ENCODE measurements around the gene SH2D3C. TPM values are rescaled to one million over a fixed set of nuclear protein-coding genes. Genes with fewer than 3 reads are reported as not detected.

The SH2D3C gene
- polyA plus RNA-seq, 2 of the 4 experiments (the other 2 are of a cell fraction): 0.06 TPM

GRCh38 chr9:127720031-127720864 is 58.2 kb downstream of the SH2D3C start:
- FAIRE-seq (no peak), ATAC-seq (no peak), DNase-seq (ENCODE audit: low read depth in 1 of 2, low spot score in 1 of 2) (no peak)
- ChIA-PET POLR2A (no interaction called here), CTCF (interaction anchor here (0.9 to 7.4 kb wide), 3 partner anchors 9 to 130 kb away, joined by 3 to 63 read pairs (median 3); partner anchors contain the start of gene TOR2A)
- no peak for TF ChIP-seq MAZ (IDR thresholded peaks at IDR 0.05; ENCODE audit: borderline replicate concordance, low read depth, low read length)
- no peak for TF ChIP-seq USF2 (IDR thresholded peaks at IDR 0.05)
- no peak for TF ChIP-seq HES2 (IDR thresholded peaks at IDR 0.05)
- TF ChIP-seq MAFK (IDR thresholded peaks at IDR 0.05; ENCODE audit: partially characterized antibody): no peak
- no peak for TF ChIP-seq EHMT2 (IDR thresholded peaks at IDR 0.05; ENCODE audit: low read depth)
- TF ChIP-seq FOSL2 (IDR thresholded peaks at IDR 0.05): no peak
- no peak for TF ChIP-seq FOSL2 (CRISPR knock-in tag; IDR thresholded peaks at IDR 0.05)
- no peak for TF ChIP-seq POLR2AphosphoS2 (conservative IDR thresholded peaks at IDR 0.05; ENCODE audit: low read length)
- TF ChIP-seq ZNF302 (CRISPR knock-in tag; IDR thresholded peaks at IDR 0.05): no peak
- no peak for TF ChIP-seq RARB (CRISPR knock-in tag; IDR thresholded peaks at IDR 0.05)
- TF ChIP-seq CHD2 (IDR thresholded peaks at IDR 0.05; ENCODE audit: low read length, partially characterized antibody): no peak
- H3K9me3 ChIP-seq: no peaks in the 10 kb centered on the region
- no peak overlapping the region for H3K4me3 ChIP-seq
- H3K27ac ChIP-seq: peak overlapping the region; percentile 67 to 88
- peak overlapping the region; percentile 75 for H3K4me2 ChIP-seq
- H3K4me1 ChIP-seq: peaks cover 30% of the 10 kb centered on the region
- 86% methylated on average over 12 of the region's 12 CpGs for WGBS (ENCODE audit: missing lambda C conversion rate)

GRCh38 chr9:127717766-127718165 is 60.7 kb downstream of the SH2D3C start:
- FAIRE-seq (no peak), ATAC-seq (no peak), DNase-seq (ENCODE audit: low read depth in 1 of 2, low spot score in 1 of 2) (no peak)
- no peak overlapping the region for H3K4me3 ChIP-seq
- H3K4me1 ChIP-seq: peaks cover 36% of the 10 kb centered on the region
- no peak overlapping the region for H3K4me2 ChIP-seq
- ChIA-PET CTCF (interaction anchor here (1.0 to 7.4 kb wide), 3 partner anchors 17 to 152 kb away, joined by 3 to 63 read pairs (median 3); partner anchors contain the start of gene TOR2A), POLR2A (no interaction called here)
- WGBS (ENCODE audit: missing lambda C conversion rate): 75% methylated on average over 5 of the region's 5 CpGs
- H3K9me3 ChIP-seq: no peaks in the 10 kb centered on the region
- TF ChIP-seq KDM5A (IDR thresholded peaks at IDR 0.05): no peak
- no peak for TF ChIP-seq ATOH8 (CRISPR knock-in tag; IDR thresholded peaks at IDR 0.05; ENCODE audit: low read depth)
- TF ChIP-seq HES2 (IDR thresholded peaks at IDR 0.05): no peak
- no peak for TF ChIP-seq REST (IDR thresholded peaks at IDR 0.05)
- TF ChIP-seq ZNF302 (CRISPR knock-in tag; IDR thresholded peaks at IDR 0.05): no peak
- TF ChIP-seq BCL3 (IDR thresholded peaks at IDR 0.05): no peak
- TF ChIP-seq MAFK (IDR thresholded peaks at IDR 0.05; ENCODE audit: partially characterized antibody): no peak
- TF ChIP-seq CBX8 (IDR thresholded peaks at IDR 0.05): no peak
- no peak for TF ChIP-seq NR3C1 (IDR thresholded peaks at IDR 0.05)
- TF ChIP-seq RNF2 (IDR thresholded peaks at IDR 0.05; ENCODE audit: borderline replicate concordance, low read depth): no peak
- TF ChIP-seq USF2 (IDR thresholded peaks at IDR 0.05): no peak
- no peak overlapping the region for H3K27ac ChIP-seq

Data from A549 (cell line).